Epithelial cell of proximal tubule (primary cell): Measurements from ENCODE around the gene RBP5. TPM values are rescaled to one million over a fixed set of nuclear protein-coding genes. Genes with fewer than 3 reads are reported as not detected.

Experiments
- DNase-seq: peaks from one replicate; pipeline ENCODE4 v3.0.0-alpha.2; 2011; ENCODE audit warnings: low read depth
- H3K4me3 ChIP-seq: 2 replicates; pipeline ENCODE4 v1.5.1; 2011; ENCODE audit warnings: low read depth, mild to moderate bottlenecking, low read length
- total RNA-seq: library from RNA; depleted of rRNA; stranded (reverse); fragments of >200 nt; gene quantifications from 2 replicates; pipeline ENCODE4 v1.2.3, GENCODE V29; 2015
- TF ChIP-seq, protein P1 (sequence below): conservative IDR thresholded peaks from 2 replicates; pipeline ENCODE4 v1.5.1; 2012; ENCODE audit warnings: low read depth, mild to moderate bottlenecking, low read length

The RBP5 gene
- total RNA-seq, 1 donor from 2014 or later = not detected

DNA sequence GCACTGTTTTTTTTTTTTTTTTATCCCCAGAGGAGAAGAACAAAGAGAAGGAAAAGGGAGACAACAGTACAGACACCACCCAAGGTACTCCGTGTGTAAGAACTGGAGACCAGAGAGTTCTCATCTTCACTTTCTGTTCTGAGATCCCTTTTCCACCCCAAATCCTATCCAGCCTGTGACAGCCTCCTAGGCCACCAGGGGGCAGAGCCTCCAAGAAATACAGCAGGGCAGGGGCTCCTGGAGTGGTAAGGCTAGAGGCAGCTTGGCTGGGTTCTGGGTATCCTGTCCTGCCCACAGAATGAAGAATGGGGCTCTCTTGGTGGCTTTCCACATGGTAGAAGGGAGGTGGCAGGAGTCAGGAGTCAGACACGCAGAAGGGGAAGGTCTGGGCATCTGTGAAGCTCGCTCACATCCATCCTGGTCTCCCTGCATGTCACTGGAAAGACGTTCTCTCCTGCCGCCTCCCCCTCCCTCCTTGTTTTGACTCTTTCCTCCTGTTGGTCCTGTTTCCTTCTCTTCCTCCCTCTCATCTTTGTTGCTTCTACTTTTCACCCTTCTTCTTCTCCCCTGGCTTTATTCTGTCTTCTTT lies 13.5 kb upstream of the RBP5 start:
- no peak overlapping the region for H3K4me3 ChIP-seq
- TF ChIP-seq, protein P1, sequence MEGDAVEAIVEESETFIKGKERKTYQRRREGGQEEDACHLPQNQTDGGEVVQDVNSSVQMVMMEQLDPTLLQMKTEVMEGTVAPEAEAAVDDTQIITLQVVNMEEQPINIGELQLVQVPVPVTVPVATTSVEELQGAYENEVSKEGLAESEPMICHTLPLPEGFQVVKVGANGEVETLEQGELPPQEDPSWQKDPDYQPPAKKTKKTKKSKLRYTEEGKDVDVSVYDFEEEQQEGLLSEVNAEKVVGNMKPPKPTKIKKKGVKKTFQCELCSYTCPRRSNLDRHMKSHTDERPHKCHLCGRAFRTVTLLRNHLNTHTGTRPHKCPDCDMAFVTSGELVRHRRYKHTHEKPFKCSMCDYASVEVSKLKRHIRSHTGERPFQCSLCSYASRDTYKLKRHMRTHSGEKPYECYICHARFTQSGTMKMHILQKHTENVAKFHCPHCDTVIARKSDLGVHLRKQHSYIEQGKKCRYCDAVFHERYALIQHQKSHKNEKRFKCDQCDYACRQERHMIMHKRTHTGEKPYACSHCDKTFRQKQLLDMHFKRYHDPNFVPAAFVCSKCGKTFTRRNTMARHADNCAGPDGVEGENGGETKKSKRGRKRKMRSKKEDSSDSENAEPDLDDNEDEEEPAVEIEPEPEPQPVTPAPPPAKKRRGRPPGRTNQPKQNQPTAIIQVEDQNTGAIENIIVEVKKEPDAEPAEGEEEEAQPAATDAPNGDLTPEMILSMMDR = peak; percentile 86
- DNase-seq = no peak

DNA sequence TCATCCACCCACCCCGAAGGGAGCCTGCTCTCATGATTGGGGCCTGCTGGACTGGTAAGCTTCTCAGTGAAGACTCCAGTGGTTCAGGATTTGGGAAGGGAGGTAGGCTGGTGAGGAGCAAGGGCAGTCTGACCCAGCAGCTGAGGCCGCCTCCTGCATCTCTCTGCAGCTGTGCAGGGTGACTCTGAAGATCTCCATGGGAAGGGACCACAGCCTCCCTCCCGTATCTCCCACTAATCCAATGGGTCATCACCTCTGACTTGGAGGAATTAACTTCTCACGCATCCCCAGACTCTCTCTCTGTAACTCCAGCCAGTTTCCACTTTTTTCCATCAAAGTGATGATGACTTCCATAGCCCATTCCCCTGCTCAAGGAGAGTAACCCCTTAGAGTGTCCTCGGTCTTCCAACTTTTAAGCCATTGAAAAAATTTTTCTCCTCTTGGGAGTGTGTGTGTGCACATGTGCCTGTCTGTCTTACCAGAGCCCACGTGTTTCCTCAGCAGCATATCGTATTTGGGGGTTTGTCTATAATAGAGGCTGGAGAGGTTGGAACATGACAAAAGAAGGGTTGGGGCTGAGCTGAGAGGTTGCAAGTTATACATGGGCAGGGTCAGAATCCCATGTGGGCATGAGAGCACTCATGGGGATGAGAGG lies 12.8 kb upstream of the RBP5 start:
- TF ChIP-seq, protein P1 = no peak
- no peak for DNase-seq
- H3K4me3 ChIP-seq = no peak overlapping the region

DNA sequence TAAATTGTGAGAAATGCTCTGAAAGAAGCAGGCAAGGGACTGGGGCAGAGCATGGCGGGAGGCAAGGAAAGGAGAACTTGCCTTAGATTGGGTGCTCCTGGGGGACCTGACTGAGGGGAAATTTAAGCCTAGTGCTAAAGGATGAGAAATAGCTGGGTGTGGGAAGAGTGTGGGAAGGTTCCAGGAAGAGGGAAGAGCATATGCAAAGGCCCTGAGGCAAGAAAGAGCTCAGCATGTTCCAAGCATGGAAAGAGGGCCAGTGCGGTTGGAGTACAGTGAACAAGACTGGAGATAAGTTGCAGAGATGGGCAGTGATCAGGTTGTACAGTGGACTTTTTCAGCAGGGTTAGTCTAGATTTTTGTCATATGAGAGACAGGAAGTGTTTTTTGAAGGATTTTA lies 10.5 kb upstream of the RBP5 start:
- H3K4me3 ChIP-seq = no peak overlapping the region
- DNase-seq = no peak
- TF ChIP-seq, protein P1 = no peak

GRCh38 chr12:7137908-7138307 lies 9.2 kb upstream of the RBP5 start:
- no peak overlapping the region for H3K4me3 ChIP-seq
- TF ChIP-seq, protein P1 = no peak
- DNase-seq = no peak

- no peak overlapping the region for H3K4me3 ChIP-seq
- TF ChIP-seq, protein P1 = no peak
Measured at GRCh38 chr12:7136676-7137075, 8.0 kb upstream of the RBP5 start.

DNA sequence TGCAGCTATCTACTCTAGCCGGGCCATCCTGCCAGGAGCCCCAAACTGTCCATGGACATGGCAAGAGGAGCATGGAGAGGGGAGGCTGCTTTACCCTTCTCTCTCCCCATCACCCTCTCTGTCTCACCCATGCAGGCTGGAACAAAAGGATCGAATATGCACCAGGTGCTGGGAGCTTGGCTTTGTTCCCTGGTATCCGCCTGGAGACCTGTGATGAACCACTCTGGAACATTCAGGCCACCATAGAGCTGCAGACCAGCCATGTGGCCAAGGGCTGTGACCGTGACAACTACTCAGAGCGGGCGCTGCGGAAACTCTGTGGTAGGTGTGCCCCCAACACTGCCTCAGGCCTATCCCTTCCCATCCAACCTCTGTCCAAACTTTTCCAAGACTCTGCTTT lies 7.4 kb upstream of the RBP5 start:
- TF ChIP-seq, protein P1 = no peak
- no peak for DNase-seq
- no peak overlapping the region for H3K4me3 ChIP-seq

More at GRCh38 chr12:7136676-7137075, 8.0 kb upstream of the RBP5 start:
- DNase-seq = no peak

DNA sequence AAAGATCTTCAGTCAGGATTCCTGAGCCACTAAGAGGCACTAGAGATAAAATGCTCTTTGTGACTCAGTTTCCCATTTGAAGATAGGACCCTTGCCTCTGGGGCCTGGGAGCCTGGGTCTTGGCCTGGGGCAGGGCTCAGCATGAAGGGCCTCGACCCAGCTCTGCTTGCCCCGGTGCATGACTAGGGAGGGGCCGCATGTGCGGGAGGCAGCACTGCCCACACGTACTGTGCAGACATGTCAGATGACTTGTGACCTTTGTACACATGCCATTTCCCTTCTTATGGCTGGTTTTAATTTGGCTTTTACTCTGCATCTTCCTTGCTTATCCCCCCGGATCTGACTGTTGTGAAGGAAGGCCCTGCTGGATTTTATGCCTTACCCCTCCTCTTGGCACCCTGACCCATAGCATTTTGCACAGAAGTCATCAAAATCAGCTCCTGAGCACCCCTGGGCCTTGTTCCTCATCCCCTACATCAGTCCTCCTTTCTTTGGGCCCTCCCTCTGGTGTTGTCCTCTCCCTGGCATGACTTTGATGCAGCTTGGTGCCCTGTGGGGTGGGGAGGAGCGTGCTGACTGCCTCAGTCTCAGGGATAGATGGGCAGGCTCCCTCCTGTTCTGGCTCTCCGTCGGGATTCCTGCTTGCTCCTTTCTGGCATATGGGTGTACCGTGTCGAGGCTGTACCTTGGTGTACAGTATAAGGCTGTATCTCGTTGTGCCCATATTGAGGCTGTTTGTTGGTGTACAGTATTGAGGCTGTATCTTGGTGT lies 5.9 kb upstream of the RBP5 start:
- DNase-seq = no peak
- TF ChIP-seq, protein P1 = no peak
- H3K4me3 ChIP-seq = no peak overlapping the region
